ENCODE results near the gene ENPP3. TPM values are rescaled to one million over a fixed set of nuclear protein-coding genes. Genes with fewer than 3 reads are reported as not detected.

ENPP3 gene
- total and polyA plus RNA-seq, 2 of the 13 experiments (the other 11 are each of a cell fraction or from before 2014, with no cell fraction given), result 40.0 to 75.4 TPM

GRCh38 chr6:131754715-131755567 lies 117.8 kb downstream of the ENPP3 start (continued):
- TF ChIP-seq ZNF615 (CRISPR knock-in tag; IDR thresholded peaks at IDR 0.05; ENCODE audit: borderline replicate concordance) (peak; percentile 19; the same call in 1 of the 2 replicates), ZNF3 (CRISPR knock-in tag; IDR thresholded peaks at IDR 0.05) (peak; percentile 24; the same call in 1 of the 2 replicates), ZNF841 (CRISPR knock-in tag; IDR thresholded peaks at IDR 0.05; ENCODE audit: borderline replicate concordance) (no peak), ZNF547 (CRISPR knock-in tag; IDR thresholded peaks at IDR 0.05) (peak; percentile 33; the same call in 1 of the 2 replicates), ZMYM4 (CRISPR knock-in tag; IDR thresholded peaks at IDR 0.05) (peak; percentile 92), ATF1 (CRISPR knock-in tag; IDR thresholded peaks at IDR 0.05) (no peak; the same call in 1 of the 2 replicates), ZNF430 (CRISPR knock-in tag; IDR thresholded peaks at IDR 0.05) (no peak), FOSL1 (CRISPR knock-in tag; IDR thresholded peaks at IDR 0.05; ENCODE audit: borderline replicate concordance) (peak; percentile 76; the same call in 1 of the 2 replicates), SP5 (CRISPR knock-in tag; IDR thresholded peaks at IDR 0.05; ENCODE audit: borderline replicate concordance, low read depth) (peak; percentile 96), NCOA1 (CRISPR knock-in tag; IDR thresholded peaks at IDR 0.05) (no peak), ZNF549 (CRISPR knock-in tag; IDR thresholded peaks at IDR 0.05) (no peak), MTF1 (CRISPR knock-in tag; IDR thresholded peaks at IDR 0.05) (no peak), ZNF775 (CRISPR knock-in tag; IDR thresholded peaks at IDR 0.05; ENCODE audit: borderline replicate concordance) (peak; percentile 87; the same call in 1 of the 2 replicates), ZNF234 (CRISPR knock-in tag; conservative IDR thresholded peaks at IDR 0.05) (no peak), ZNF589 (CRISPR knock-in tag; conservative IDR thresholded peaks at IDR 0.05) (no peak)
- TF ChIP-seq, protein P1, sequence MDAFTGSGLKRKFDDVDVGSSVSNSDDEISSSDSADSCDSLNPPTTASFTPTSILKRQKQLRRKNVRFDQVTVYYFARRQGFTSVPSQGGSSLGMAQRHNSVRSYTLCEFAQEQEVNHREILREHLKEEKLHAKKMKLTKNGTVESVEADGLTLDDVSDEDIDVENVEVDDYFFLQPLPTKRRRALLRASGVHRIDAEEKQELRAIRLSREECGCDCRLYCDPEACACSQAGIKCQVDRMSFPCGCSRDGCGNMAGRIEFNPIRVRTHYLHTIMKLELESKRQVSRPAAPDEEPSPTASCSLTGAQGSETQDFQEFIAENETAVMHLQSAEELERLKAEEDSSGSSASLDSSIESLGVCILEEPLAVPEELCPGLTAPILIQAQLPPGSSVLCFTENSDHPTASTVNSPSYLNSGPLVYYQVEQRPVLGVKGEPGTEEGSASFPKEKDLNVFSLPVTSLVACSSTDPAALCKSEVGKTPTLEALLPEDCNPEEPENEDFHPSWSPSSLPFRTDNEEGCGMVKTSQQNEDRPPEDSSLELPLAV (CRISPR knock-in tag; conservative IDR thresholded peaks at IDR 0.05; ENCODE audit: low read depth), result no peak
- TF ChIP-seq, protein P2, sequence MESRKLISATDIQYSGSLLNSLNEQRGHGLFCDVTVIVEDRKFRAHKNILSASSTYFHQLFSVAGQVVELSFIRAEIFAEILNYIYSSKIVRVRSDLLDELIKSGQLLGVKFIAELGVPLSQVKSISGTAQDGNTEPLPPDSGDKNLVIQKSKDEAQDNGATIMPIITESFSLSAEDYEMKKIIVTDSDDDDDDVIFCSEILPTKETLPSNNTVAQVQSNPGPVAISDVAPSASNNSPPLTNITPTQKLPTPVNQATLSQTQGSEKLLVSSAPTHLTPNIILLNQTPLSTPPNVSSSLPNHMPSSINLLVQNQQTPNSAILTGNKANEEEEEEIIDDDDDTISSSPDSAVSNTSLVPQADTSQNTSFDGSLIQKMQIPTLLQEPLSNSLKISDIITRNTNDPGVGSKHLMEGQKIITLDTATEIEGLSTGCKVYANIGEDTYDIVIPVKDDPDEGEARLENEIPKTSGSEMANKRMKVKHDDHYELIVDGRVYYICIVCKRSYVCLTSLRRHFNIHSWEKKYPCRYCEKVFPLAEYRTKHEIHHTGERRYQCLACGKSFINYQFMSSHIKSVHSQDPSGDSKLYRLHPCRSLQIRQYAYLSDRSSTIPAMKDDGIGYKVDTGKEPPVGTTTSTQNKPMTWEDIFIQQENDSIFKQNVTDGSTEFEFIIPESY (CRISPR knock-in tag; IDR thresholded peaks at IDR 0.05), result peak; percentile 57; the same call in 1 of the 2 replicates
- TF ChIP-seq, protein P3, sequence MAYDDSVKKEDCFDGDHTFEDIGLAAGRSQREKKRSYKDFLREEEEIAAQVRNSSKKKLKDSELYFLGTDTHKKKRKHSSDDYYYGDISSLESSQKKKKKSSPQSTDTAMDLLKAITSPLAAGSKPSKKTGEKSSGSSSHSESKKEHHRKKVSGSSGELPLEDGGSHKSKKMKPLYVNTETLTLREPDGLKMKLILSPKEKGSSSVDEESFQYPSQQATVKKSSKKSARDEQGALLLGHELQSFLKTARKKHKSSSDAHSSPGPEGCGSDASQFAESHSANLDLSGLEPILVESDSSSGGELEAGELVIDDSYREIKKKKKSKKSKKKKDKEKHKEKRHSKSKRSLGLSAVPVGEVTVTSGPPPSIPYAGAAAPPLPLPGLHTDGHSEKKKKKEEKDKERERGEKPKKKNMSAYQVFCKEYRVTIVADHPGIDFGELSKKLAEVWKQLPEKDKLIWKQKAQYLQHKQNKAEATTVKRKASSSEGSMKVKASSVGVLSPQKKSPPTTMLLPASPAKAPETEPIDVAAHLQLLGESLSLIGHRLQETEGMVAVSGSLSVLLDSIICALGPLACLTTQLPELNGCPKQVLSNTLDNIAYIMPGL (CRISPR knock-in tag; IDR thresholded peaks at IDR 0.05; ENCODE audit: borderline replicate concordance in 1 of 2, low read depth in 1 of 2), result peak in 1 of 2 experiments; percentile 41; a peak in 2 of 4 replicates
- TF ChIP-seq, protein P4, sequence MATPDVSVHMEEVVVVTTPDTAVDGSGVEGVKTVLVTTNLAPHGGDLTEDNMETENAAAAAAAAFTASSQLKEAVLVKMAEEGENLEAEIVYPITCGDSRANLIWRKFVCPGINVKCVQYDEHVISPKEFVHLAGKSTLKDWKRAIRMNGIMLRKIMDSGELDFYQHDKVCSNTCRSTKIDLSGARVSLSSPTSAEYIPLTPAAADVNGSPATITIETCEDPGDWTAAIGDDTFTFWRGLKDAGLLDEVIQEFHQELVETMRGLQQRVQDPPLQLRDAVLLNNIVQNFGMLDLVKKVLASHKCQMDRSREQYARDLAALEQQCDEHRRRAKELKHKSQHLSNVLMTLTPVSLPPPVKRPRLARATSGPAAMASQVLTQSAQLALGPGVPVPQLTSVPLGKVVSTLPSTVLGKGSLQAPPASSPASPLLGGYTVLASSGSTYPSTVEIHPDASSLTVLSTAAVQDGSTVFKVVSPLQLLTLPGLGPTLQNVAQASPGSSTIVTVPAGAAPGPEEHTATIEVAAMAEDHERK (CRISPR knock-in tag; IDR thresholded peaks at IDR 0.05; ENCODE audit: low read depth), result no peak
- TF ChIP-seq, protein P5, sequence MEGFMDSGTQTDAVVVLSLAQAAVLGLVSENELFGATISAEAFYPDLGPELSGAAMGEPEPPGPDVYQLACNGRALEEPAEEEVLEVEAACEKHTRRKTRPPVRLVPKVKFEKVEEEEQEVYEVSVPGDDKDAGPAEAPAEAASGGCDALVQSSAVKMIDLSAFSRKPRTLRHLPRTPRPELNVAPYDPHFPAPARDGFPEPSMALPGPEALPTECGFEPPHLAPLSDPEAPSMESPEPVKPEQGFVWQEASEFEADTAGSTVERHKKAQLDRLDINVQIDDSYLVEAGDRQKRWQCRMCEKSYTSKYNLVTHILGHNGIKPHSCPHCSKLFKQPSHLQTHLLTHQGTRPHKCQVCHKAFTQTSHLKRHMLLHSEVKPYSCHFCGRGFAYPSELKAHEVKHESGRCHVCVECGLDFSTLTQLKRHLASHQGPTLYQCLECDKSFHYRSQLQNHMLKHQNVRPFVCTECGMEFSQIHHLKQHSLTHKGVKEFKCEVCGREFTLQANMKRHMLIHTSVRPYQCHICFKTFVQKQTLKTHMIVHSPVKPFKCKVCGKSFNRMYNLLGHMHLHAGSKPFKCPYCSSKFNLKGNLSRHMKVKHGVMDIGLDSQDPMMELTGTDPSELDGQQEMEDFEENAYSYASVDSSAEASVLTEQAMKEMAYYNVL (CRISPR knock-in tag; IDR thresholded peaks at IDR 0.05; ENCODE audit: borderline replicate concordance), result peak; percentile 98
